GM10847 (cell line): ENCODE data around the gene GIGYF2.

Experiments
- POLR2A ChIP-seq: IDR thresholded peaks from 2 replicates; pipeline ENCODE4 v1.6.1; 2011; ENCODE audit not compliant: insufficient read length; ENCODE audit errors: extremely low read depth

The GIGYF2 gene

DNA sequence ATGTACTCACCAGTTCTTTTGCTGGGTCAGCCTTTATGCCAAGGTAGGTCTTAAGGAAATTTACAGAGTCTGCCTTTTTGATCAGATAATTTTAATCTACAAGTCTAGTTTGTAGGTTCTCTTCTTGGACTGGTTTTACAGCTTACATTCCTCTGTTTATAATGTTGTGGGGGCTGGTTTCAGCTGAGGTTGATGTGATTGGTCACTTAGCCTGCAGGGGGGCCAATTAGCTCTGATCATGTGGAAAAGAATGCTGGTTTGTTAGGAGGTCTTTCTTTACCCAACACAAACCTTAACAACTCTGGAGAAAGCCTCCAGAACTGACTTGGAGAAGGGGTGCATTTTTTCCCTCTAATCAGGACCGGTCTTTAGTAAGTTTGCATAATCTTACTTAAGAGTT, 79.3 kb downstream of the GIGYF2 start, which contains the start of gene KCNJ13:
Gene KCNJ13, minus strand, starts transcription at position 131 of the 400 bp plus-strand sequence. CDS start 5,203 bp downstream, outside the sequence.
- no peak for TF ChIP-seq POLR2A

DNA sequence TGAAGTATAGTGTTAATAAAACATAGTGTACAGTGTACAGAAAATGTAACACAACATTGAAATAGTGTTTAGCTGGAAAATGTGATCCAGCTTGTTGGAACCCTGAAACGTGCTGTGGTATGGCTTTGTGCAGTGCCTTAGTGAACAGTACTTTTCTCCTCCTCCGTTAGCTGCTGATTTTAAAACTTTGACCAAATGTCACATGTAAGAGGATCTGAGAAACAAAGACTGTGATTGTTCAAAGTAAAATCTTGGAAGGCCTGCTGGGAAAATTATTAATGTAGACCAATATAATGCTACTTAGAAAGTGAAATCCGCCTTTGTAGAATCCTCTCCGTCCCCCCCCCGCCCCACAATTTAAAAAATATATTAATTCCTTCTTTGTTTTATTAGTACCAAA, 80.1 kb downstream of the GIGYF2 start:
- TF ChIP-seq POLR2A: no peak

DNA sequence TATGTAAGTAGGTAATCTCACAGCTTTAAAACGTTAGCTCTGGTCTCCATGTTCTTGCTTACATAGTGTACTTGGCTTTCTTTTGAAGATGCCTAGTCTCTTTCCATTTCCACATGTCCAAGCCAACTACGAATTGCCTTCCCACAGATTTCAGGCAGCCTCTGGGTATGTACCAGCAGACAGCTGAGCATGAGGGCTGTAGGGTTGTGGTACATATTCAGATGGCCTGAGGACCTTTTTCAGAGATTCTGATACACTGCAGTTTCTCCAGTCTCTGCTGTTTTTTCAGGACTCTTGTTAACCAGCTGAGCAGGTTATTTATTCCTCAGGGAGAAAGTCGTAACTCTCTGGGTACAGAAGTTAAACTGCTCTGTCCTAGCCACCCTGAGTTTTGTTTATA, 82.3 kb downstream of the GIGYF2 start:
- TF ChIP-seq POLR2A: no peak

- no peak for TF ChIP-seq POLR2A
These were observed 82.8 kb downstream of the GIGYF2 start for GRCh38 chr2:232779934-232780333.

DNA sequence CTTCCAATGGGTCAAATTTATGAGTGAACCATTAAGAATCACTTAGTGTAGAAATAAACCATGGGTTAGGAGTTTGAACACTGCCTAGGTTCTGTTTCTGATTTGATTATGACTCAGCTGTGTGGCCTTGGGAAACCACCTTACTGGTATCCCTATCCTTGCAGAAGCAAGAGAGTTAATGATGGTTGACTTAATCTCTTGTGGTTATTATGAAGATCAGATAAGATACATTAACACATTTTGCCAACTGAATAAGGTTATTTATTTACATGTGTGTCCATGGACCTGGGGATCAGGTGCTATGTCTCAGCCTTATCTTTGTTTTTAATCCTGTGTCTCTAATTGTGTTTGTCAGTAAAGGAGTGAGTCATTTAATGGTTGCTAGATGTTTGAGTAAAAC, 84.6 kb downstream of the GIGYF2 start:
- no peak for TF ChIP-seq POLR2A

DNA sequence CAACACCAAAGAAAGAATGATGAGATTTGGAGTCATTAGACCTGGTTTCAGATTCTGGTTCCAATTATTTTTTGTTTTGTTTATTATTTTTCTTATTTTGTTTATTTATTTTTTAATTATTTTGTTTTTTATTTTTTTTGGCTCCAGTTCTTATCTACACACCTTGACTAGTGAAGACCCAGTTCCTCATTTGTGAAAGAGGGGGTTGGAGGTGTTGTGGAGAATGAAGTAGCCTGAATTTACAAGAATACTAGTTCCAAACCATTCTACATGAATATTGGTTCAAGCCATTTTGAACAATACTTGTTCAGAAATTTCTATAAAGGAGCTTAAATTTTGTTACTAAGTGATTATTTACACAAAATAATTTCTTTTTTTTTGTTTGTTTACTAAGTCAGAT, 86.1 kb downstream of the GIGYF2 start:
- TF ChIP-seq POLR2A: no peak

GRCh38 chr2:232787806-232788205, 90.7 kb downstream of the GIGYF2 start:
- TF ChIP-seq POLR2A: no peak

DNA sequence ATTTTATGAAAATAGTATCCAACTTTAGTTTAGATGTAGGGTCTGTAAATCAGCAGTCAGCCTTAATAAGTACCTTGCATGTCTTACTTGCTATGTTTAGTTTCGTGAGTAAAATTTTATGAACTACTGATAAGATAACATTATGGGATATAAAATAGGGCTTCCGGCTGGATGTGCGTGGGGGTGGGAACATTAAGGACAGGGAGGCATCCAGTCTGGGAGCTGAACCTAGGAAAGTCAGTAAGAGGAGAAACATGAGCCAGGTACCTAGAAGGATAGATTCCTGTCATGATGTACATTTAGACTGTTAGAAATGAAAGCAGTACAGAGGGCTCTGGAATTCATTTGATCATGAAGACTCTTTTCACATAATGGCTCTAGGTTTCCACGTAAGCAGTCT, 92.0 kb downstream of the GIGYF2 start:
- no peak for TF ChIP-seq POLR2A

DNA sequence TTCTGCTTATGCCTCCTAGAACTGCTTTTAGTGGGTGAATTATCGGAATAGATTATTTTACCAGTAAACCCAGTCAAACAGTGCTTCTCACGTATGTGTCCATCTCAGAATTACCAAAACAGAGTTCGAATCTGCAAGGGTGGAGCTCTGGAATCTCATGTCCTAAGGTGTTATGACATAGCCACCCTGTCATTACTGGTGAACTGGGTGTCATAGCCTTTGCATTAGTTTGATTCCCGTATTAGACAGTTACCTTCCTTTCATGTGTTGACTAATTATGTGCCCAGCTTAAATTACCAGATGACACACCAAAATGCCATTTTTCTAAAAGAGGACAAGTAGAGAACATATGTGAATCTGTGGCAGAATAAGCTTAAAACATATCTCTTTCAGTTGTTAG, 94.4 kb downstream of the GIGYF2 start:
- no peak for TF ChIP-seq POLR2A

DNA sequence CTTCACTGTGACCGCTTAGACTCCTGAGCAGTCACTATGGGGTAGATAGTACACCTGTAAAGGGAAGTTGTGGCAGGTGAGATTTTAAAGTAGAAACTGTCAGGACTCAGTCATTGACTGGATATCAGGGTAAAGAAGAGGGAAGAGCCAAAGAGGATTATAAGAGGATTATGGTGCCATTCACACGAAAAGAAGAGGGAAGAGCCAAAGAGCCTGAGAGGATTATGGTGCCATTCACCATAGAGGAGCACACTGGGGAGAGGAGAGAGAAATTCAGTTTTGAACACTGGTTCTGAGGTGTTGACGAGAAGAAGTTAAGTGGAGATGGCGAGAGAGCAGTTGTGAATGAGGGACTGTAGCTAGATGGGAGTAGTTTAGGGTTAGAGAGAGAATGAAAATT, 96.1 kb downstream of the GIGYF2 start:
- no peak for TF ChIP-seq POLR2A

GRCh38 chr2:232794981-232795380, 97.8 kb downstream of the GIGYF2 start:
- no peak for TF ChIP-seq POLR2A

DNA sequence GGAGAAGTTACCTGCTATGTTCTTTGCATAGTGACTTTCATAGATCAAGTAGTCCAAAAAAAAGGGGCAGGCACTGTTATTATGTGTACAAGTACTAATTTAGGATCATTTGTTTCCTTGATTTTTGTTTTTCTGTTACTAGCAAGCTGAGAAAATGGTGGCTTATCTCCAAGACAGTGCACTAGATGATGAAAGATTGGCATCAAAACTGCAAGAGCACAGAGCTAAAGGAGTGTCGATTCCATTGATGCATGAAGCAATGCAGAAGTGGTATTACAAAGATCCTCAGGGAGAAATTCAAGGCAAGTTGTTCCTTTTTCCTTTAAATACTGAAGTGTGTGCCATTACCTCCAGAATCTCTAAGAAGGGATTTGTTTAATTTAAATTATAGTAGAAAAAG, 98.8 kb downstream of the GIGYF2 start:
- TF ChIP-seq POLR2A: no peak

DNA sequence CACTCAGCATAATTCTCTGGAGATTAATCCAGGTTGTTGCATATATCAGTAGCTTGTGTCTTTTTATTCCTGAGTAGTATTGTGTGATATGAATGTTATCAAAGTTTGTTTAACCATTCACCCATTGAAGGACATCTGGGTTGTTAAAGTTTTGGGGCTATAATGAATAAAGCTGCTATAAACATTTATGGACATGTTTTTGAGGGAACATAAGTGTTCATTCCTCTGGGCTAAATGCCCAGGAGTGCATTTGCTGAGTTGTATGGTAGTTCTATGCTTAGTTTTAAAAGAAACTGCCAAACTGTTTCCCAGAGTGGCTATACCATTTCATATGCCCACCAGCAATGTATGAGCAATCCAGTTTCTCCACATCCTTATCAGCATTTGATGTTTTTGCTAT, 101.1 kb downstream of the GIGYF2 start:
- no peak for TF ChIP-seq POLR2A

- no peak for TF ChIP-seq POLR2A
These were observed 103.0 kb downstream of the GIGYF2 start for GRCh38 chr2:232800166-232800565.

GRCh38 chr2:232802091-232802490, 105.0 kb downstream of the GIGYF2 start:
- TF ChIP-seq POLR2A: no peak

DNA sequence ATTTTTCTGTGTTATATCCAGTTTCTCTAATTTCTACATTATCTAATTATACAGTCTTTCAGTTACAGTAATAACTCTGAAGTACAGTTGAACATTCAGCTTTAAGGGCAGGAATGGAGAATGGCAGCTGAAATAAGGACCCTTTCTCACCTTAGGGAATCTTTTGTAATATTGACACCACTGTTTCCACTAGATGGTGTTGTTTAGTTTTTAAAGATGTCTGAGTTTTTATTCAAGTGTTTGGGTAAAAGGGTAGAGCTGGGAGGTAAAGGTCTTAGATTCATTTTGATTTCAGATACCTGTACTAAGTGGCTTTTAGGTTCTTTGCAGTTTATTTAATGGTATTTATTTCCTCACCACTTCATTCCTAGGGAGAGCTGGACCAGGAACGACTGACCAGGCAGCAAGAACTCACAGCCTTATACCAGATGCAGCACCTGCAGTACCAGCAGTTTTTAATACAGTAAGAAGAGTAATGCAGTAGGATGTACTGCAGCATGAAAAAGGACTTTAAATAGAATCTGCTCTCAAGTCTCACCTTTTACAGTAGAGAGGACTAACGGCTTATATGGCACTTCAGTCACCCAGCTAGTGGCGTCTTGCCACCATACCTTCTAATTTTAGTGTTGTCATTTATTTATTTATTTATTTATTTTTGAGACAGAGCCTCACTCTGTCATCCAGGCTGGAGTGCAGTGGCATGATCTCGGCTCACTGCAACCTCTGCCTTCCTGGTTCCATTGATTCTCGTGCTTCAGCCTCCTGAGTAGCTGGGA, 112.4 kb downstream of the GIGYF2 start:
- no peak for TF ChIP-seq POLR2A

GRCh38 chr2:232810444-232810843, 113.3 kb downstream of the GIGYF2 start:
- TF ChIP-seq POLR2A: no peak
